GM12892 (cell line): ENCODE measurements around the gene KCNQ5.

Experiments used
- POLR2A ChIP-seq: IDR thresholded peaks from 2 replicates; pipeline ENCODE4 v1.6.1; 2011; ENCODE audit warnings: low read depth, low read length, control low read depth
- POLR2AphosphoS5 ChIP-seq: IDR thresholded peaks from 2 replicates; pipeline ENCODE4 v1.6.1; 2011; ENCODE audit warnings: low read depth, low read length, control low read depth
- TAF1 ChIP-seq: IDR thresholded peaks from 2 replicates; pipeline ENCODE4 v1.6.1; 2011; ENCODE audit warnings: low read depth, mild to moderate bottlenecking, control low read depth, low read length, borderline replicate concordance

GRCh38 chr6:72651967-72652956, 30.4 kb downstream of the KCNQ5 start:
- no peak for TF ChIP-seq TAF1
- no peak for TF ChIP-seq POLR2A
- no peak for TF ChIP-seq POLR2AphosphoS5
